Measurements from ENCODE around the gene RPL37.

GRCh38 chr5:40779561-40779960, 55.5 kb downstream of the RPL37 start:
- TF ChIP-seq CTCF (IDR thresholded peaks at IDR 0.05; ENCODE audit: low read length): no peak
- TF ChIP-seq EZH2 (optimal IDR thresholded peaks at IDR 0.05; ENCODE audit: low read depth, low read length): no peak

Data from MM.1S (cell line).